ENCODE data around the gene TMEM123. TPM values are rescaled to one million over a fixed set of nuclear protein-coding genes. Genes with fewer than 3 reads are reported as not detected.
A peak's percentile ranks its signal among the peaks of the same experiment; 100 is the strongest.

The TMEM123 gene
- total and polyA plus RNA-seq, 2 of the 13 experiments (the other 11 are each of a cell fraction or from before 2014, with no cell fraction given): 365 to 2,761 TPM

- no peak for ATAC-seq
- no peak for FAIRE-seq
- CTCF ChIA-PET (ENCODE audit: low intra/inter-chr PET ratio, low total read pairs): no interaction called here
Observed at GRCh38 chr11:102426570-102426969, 26.0 kb downstream of the TMEM123 start.

GRCh38 chr11:102426000-102426399 lies 26.6 kb downstream of the TMEM123 start:
- ChIA-PET POLR2A (no interaction called here), CTCF (ENCODE audit: low intra/inter-chr PET ratio, low total read pairs) (no interaction called here)
- 94% methylated on average over 2 of the region's 2 CpGs for WGBS (ENCODE audit: low lambda C conversion rate)
- H3K27me3 ChIP-seq (ENCODE audit: control insufficient read depth in 1 of 2, insufficient read depth in 2 of 2, low read length in 2 of 2): no peaks in the 10 kb centered on the region
- intact Hi-C loops (cut with micrococcal nuclease; ENCODE audit: unreplicated experiment): no loop called here
- DNase-seq (ENCODE audit: low spot score) (no peak), ATAC-seq (no peak), FAIRE-seq (no peak)
- H3K9me3 ChIP-seq (ENCODE audit: low read length): no peaks in the 10 kb centered on the region
- no peak overlapping the region for H2AFZ ChIP-seq (ENCODE audit: low read length)
- H3K36me3 ChIP-seq (replicated peaks in 1 of 2; ENCODE audit: control insufficient read depth in 1 of 2, insufficient read depth in 2 of 2, low read length in 2 of 2): peaks cover 8 to 81% of the 10 kb centered on the region in 2 experiments
- no peak for TF ChIP-seq ZNF746 (CRISPR knock-in tag; IDR thresholded peaks at IDR 0.05)
- TF ChIP-seq POLR2AphosphoS5 (IDR thresholded peaks at IDR 0.05; ENCODE audit: low read depth, low read length): peak; percentile 9; the same call in 1 of the 2 replicates
- in situ Hi-C loops (cut with HindIII; ENCODE audit: extremely low pct_ligation_motif_present, low pct_unique_long_range_greater_than_20kb): no loop called here
- H3K9ac ChIP-seq (ENCODE audit: insufficient read depth, low read depth, low read length): no peak overlapping the region
- H3K27ac ChIP-seq (ENCODE audit: extremely low read length, insufficient read depth, low read length): no peak overlapping the region
- H3K4me2 ChIP-seq (ENCODE audit: low read depth, low read length): no peak overlapping the region
- peaks cover 65% of the 10 kb centered on the region for H3K4me1 ChIP-seq (ENCODE audit: insufficient read depth, low read length)
- TSS peak; percentile 12 for BruUV-seq (replicated peaks)
- peaks cover 97% of the 10 kb centered on the region for H4K20me1 ChIP-seq (ENCODE audit: insufficient read depth, low read length)
- H3K4me3 ChIP-seq (replicated peaks in 1 of 3; ENCODE audit: insufficient read depth in 1 of 3, low read depth in 2 of 3, low read length in 3 of 3): no peak overlapping the region
- peaks cover 96% of the 10 kb centered on the region for H3K79me2 ChIP-seq (ENCODE audit: insufficient read depth, low read length)

More at GRCh38 chr11:102426570-102426969, 26.0 kb downstream of the TMEM123 start:
- Histone ChIP-seq H3K9me3 (ENCODE audit: low read length) (no peaks in the 10 kb centered on the region), H3K4me2 (ENCODE audit: low read depth, low read length) (no peak overlapping the region), H3K9ac (ENCODE audit: insufficient read depth, low read depth, low read length) (no peak overlapping the region), H3K4me1 (ENCODE audit: insufficient read depth, low read length) (peaks cover 66% of the 10 kb centered on the region), H3K27me3 (ENCODE audit: control insufficient read depth in 1 of 2, insufficient read depth in 2 of 2, low read length in 2 of 2) (no peaks in the 10 kb centered on the region), H3K4me3 (replicated peaks in 1 of 3; ENCODE audit: insufficient read depth in 1 of 3, low read depth in 2 of 3, low read length in 3 of 3) (no peak overlapping the region), H4K20me1 (ENCODE audit: insufficient read depth, low read length) (peaks cover 97% of the 10 kb centered on the region), H2AFZ (ENCODE audit: low read length) (no peak overlapping the region), H3K27ac (ENCODE audit: extremely low read length, insufficient read depth, low read length) (no peak overlapping the region), H3K36me3 (replicated peaks in 1 of 2; ENCODE audit: control insufficient read depth in 1 of 2, insufficient read depth in 2 of 2, low read length in 2 of 2) (peaks cover 11 to 83% of the 10 kb centered on the region in 2 experiments), H3K79me2 (ENCODE audit: insufficient read depth, low read length) (peaks cover 96% of the 10 kb centered on the region)
- peak; percentile 96 for TF ChIP-seq HNRNPK (IDR thresholded peaks at IDR 0.05; ENCODE audit: low read depth, low read length, poor library complexity, severe bottlenecking)
- TF ChIP-seq SMARCC2 (IDR thresholded peaks at IDR 0.05): no peak
- TF ChIP-seq ZC3H4 (CRISPR knock-in tag; IDR thresholded peaks at IDR 0.05; ENCODE audit: borderline replicate concordance): no peak
- no peak for DNase-seq (ENCODE audit: low spot score)
- intact Hi-C loops (cut with micrococcal nuclease; ENCODE audit: unreplicated experiment): no loop called here
- in situ Hi-C loops (cut with HindIII; ENCODE audit: extremely low pct_ligation_motif_present, low pct_unique_long_range_greater_than_20kb): no loop called here
- POLR2A ChIA-PET: no interaction called here
- BruUV-seq (replicated peaks): no TSS peak

Data from HepG2 (cell line).